Activated CD8-positive, alpha-beta memory T cell treated with anti-CD3 and anti-CD28 coated beads for 48 hours (primary cell): Measurements from ENCODE around the gene CD2AP.
"Not testable (repeated sequence)": the region's sequence is repeated elsewhere in the genome, so short reads cannot be mapped to it uniquely, and the experiment has no call there.

Experiments
- DNase-seq, 3 experiments: peaks; one replicate each; pipeline ENCODE4 v3.0.0-alpha.2; 2020; ENCODE audit warnings: low read depth in 2 of 3, low spot score in 2 of 3

Gene CD2AP

DNA sequence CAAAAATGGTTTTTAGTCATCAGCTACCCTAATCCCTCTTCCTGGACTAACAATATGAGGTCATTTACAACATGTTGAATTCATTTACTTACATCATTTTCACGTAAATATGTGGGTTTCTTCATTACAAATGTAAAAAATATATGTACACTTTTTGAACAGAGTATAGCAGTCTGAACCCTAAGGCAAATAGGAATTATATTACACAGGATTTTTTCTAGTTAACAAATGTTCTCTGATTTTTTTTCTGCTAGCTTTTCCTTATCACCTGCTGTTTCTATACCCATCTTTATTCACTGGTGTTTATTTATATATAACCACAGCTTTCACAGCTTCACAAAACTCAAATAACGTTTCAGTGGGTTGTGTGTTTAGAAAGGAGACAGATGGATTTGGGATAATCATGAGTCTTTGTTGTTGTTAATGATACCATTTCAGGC, 21.0 kb upstream of the CD2AP start:
- DNase-seq: no peak

DNA sequence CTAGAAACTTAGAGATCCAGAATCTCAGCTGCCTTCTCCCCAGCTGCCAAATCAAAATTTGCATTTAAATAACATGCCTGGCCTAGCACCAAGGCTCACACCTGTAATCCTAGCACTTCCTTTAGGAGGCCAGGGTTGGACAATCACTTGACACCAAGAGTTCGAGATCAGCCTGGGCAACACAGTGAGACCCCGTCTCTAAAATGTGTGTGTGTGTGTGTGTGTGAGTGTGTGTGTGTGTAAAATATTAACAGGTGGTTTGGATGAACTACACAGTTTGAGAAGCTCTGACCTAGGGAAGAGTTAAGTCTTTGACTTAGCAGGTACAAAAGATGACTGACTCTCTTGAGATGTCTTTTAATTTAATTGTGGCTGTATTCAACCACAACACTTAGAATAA, 20.2 kb upstream of the CD2AP start:
- DNase-seq: no peak

DNA sequence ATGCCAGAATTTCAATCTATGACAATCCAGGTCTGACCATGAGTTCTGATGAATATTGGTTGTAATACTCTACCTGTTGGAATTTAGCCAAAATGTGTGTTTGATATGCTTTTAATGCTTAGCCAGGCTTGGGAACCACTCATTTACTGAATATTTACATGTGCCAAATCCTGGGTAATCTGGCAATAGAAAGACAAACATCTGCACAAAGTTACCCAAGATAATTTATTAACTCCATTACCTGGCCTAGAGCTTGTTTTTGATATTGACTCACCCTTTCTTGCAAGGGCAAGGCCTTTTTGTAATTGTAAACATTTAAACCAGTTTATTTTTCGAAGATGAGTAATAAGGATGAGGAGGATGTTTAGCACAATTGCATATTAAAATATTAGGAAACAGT, 13.5 kb upstream of the CD2AP start:
- no peak for DNase-seq

DNA sequence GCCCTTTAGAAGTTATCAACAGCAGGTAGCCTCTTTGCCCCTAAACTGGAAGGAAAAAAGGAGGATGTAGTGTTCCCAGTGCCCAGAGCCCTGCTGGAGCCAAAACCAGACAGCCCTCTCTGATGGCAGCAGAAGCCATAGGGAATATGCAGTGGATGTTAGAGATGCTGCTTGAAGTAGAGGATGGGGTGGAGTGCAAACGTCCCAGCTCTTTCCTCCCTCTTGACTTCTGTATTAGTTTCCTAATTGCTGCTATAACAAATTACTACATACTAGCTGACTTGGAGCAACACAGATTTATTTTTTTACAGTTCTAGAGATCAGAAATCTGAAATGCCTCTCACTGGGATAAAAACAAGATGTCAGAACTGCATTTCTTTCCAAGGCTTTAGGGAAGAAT, 12.5 kb upstream of the CD2AP start:
- no peak for DNase-seq

DNA sequence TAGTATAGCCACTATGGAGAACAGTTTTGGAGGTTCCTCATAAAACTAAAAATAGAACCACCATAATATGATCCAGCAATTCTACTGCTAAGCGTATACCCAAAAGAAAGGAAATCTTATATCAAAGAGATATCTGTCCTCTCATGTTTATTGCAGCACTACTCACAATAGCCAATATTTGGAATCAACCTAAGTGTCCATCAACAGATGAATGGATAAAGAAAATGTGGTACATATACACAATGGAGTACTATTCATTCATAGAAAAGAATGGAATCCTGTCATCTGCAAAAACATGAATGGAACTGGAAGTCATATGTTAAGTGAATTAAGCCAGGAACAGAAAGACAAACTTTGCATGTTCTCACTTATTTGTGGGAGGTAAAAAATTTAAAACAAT, 5.7 kb upstream of the CD2AP start:
- DNase-seq: no peak

DNA sequence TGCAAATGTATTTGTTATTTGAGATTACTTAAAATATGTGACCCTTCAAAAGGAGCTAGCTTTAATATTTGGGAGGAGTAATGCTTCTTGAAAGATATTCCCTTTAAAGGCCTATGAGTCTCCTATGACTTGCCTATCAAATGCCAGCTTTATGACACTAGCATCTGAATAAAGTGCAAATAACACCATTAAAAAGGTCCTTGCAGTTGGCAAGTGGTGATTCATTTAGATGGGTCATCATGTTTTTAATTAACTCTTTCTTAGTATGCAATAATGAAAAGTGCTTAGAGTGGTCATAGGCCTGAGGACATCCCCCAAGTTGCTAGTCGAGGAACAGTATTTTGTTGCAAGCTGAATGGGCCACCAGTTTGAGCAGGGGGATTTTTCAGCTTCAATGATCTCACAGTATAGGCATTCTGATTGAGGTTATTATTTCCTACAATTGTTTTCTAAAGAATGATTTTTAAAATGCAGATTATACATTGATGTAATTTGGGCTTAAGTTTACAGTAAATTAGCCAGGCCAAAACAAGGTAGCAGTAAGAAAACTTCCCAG, 3.7 kb upstream of the CD2AP start:
- no peak for DNase-seq

DNA sequence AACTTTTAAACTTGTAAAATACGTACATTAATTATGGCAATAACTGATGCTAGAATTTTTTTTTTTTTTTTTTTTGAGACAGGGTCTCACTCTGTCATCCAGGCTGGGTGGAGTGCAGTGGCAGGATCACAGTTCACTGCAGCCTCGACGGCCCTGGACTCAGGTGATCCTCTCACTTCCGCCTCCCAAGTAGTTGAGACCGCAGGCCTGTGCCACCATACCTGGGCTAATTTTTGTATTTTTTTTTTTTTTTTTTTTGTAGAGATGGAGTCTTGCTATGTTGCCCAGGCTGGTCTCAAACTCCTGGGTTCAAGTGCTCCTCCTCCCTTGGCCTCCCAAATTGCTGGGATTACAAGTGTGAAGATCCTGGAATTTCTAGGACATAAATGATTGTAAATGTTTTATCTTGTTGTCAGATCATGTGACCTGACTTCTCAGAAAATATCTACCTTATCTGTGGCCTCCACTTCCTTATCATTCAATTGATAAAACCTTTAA, 2.2 kb upstream of the CD2AP start:
- no peak for DNase-seq

DNA sequence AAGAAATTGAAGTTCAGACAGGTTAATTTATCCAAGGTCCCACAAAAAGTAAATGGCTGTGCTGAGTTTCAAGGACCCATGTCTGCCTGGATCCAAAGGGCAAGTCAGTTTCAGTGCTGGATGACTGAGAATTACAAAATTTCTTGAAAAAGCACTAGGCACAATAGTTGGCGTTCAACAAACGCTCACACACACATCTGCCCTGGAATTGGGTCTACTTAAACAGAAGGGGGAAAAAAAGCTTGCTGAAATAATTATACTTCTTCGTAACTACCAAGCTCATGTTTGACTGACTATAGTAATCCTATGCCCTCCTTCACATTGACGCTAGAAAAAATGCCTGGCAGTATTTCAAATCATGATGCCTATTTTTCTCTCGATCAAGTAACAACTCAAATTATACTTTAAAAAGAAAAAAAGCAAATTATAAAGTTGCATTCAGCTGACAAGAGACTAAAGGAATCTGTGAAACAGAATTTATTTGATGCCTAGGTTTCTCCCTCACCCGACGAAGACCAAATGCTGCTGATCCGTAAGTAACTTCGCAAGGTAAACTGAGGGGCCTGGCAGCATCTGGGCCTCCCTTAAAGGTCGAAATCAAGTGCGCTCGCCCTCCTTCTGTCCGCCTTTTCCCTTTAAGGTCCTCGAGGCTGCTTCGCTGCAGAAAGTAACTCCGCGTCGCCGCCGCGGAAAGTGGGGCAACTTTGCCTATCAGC, 650 bp upstream of the CD2AP start:
- no peak for DNase-seq

DNA sequence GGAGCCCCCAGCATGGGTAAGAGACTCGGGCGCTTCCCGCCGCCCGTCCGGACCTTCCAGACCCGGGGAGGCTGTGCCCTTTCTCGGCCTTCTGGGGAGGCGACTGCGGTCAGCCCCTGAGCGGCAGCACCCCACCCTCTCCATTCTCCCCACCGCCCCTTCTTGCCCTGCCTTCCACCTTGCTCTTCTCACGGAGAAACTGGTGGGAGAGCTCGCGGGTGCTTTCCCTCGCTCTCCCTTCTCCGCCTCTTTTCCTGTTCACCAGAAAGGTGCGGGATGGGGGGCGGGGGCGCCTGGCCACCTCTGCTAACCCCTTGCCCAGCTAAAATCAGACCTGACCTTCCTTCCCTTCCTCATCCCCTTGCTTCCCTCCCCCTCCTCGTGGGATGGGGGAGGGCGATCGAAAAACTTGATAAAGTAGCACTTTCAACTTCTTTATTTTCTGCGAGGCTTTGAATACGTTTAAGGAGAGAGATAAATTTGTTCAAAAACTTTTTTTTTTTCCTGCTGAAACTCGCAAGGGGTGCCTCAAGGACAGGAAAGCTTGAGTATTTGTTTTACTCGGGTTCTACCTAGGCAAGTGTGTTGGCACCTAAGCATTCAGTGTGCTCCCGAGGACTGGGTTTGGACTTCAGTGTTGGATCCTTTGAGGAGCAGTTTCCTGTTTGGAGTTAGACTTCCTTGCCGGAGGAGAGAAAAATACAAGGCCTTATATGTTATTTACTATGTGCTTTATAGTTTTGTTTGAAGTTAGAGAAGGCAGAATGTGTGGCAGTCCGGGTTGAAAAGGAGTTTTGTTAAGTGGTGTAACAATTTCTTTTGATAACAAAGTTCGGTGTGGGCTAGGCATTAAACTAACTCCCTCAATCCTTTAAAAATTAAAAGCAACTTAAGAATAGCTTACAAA, 897 bp downstream of the CD2AP start:
- peak in 1 of 3 experiments; percentile 25 for DNase-seq

DNA sequence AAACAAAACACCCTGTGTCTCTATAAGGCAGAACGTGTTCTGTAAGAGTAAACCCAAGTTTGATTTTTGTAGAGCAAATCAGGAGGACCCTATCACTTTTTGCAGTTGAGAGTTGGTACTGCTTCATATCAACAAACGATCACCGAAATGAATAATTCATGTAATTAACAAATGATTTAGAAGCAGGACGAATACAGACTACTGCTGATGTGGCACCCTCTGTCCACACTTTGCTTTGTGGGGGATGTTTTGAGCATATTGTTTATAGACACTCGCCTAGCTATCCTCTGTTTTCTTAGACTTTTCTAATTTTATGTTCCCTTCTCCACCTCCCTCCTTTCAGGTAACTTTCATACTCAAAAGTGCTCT, 1.5 kb downstream of the CD2AP start:
- DNase-seq: no peak

DNA sequence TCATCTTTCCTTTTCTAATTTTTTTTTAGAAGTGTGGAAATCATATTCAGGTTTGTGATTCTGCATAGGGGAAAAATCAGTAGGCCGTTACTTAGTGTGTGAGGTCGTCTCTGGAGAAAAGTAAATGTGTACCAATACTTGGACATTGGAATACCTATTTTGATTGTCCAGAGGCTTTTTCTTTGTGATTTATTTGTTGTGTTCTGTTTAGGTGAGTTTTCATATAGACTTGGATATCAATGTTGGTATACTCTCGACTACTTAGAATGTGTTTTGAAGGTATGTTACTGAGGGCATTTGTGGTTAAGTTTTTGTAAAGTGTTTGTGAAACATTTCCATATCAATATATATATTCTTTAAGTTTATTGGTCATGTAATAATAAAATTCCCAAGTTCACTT, 2.3 kb downstream of the CD2AP start:
- no peak for DNase-seq

DNA sequence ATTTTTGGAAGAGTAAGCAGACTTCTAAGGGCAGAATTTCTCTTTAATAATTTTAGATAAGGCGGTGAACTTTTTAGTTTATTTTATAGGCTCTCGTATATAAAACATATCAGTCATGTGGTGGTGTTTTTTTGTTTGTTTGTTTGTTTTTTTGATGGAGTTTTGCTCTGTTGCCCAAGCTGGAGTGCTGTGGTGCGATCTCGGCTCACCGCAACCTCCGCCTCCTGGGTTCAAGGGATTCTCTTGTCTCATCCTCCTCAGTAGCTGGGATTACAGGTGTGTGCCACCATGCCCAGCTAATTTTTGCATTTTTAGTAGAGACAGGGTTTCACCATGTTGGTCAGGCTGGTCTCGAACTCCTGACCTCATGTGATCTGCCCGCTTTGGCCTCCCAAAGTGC, 3.6 kb downstream of the CD2AP start:
- not testable (repeated sequence) for DNase-seq

DNA sequence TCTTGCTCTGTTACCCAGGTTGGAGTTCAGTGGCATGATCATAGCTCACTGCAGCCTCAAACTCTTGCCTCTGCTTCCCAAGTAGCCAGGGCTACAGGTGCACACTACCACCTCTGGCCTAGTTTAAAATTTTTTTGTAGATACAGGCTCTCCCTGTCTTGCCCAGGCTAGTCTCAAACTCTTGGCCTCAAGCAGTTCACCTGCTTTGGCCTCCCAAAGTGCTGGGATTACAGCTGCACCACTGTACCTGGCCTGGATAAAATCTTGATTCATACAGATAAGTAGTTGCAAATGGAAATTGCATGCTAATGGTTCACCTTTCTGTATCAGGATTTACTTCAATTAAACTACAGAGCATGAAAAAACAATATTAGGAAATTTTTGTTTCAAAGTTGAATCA, 4.2 kb downstream of the CD2AP start:
- DNase-seq: no peak

DNA sequence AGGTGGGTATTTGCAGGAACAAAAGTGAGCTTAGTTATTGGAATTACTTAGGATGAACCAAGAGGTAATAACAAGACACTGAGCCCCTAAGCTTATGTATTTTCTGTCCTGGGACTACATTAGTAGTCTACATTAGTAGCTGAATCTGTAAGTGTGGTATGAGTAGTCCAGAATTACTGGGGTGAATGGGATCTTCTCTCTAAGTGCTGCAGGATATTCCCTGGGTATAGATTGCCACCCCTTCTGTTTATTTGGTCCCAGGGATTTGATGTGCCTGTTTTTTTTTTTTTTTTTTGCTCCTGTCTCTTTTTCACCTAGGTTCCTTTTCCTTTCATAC, 5.9 kb downstream of the CD2AP start:
- DNase-seq: no peak

DNA sequence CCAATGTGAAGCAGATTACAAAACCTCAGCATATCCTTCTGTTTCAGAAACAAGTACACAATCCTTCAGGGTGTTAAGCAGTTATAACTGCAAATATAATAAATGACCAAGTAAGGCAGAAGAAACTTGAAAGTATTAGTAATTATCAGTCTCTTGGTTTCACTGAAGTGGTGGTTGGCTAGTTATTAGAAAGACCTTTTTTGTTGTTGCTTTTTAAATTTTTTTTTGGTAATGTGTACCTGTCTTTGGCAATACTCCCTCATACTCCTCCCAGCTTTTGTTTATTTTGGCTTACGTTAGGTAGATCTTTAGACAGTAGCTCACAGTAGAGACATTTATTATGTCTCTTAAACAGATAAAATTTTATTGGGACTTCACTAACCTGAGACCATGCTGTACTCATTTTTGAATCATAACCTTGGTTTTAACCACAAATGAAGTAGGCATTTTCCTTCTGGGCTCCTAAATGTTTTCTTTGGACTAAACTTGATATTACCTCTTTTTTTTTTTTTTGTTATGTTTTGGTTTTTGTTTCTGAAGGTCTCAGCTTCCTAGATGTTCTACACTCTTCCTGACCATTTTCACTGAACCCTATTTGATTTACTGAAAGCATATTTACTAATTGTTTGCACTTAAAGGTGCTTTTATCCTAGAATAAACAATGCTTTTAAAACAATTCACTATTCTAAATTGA, 6.4 kb downstream of the CD2AP start:
- DNase-seq: no peak

DNA sequence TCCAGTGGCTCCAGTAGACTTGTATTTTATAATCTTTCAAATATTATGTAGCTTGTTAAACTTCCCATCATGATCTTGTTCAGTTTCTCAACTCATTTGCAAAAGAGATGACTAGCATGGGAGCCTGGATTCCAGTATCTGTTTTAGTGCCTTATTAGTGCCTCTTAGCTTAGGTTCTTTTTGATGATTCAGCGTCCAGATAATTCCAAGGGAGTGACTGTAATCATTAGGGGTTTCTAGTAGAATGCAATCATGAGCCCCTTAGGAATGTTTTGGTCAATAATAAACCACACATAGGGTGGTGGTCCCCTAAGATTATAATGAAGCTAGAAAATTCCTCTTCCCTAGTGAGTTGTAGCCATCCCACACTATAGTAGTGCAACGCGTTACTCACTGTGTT, 7.0 kb downstream of the CD2AP start:
- no peak for DNase-seq

DNA sequence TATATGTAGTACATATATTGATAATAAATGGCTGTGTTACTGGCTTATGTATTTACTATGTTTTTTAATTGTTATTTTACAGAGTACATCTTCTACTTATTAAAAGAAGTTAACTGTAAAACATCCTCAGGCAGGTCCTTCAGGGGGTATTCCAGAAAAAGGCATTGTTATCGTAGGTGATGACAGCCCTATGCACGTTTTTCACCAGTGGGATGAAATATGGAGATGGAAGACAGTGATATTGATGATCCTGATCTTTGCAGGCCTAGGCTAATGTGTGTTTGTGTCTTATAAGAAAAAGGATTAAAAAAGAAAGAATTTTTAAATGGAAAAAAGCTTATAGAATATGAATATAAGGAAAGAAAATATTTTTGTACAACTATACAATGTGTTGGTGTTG, 7.5 kb downstream of the CD2AP start:
- no peak for DNase-seq

DNA sequence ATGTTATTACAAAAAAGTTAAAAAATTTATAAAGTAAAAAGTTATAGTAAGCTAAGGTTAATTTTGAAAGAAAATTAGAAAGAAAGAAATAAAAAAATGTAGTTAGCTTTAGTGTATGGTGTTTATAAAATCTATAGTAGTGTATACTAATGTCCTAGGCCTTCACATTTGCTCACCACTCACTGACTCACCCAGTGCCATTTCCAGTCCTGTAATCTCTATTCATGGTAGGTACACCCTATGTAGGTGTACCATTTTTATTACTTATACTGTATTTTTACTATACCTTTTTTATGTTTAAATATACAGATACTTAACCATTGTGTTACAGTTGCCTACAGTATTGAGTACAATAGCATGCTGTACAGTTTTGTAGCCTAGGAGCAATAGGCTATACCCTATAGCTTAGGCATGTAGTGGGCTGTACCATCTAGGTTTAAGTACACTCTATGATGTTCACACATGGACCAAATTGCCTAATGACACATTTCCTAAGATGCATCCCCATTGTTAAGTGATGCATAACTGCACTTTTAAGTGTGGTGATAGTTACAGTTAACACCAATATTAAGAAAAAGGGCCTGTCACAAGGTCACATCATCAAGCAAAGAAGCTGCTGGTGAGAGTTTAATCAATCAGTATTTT, 8.0 kb downstream of the CD2AP start:
- DNase-seq: no peak

DNA sequence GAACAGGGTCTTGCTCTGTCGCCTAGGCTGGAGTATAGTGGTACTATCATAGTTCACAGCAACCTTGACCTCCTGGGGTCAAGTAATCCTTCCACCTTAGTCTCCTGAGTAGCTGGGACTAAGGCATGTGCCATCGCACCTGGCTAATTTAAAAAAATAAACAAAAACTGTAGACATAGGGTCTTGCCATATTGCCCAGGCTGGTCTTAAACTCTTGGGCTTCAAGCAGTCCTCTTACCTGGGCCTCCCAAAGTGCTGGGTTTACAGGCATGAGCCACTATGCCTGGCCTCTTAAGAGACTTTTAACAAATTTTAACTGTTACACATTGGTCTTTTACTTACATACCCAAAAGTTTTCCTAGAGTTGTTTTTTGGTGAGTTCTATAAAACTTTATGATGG, 12.4 kb downstream of the CD2AP start:
- no peak for DNase-seq

DNA sequence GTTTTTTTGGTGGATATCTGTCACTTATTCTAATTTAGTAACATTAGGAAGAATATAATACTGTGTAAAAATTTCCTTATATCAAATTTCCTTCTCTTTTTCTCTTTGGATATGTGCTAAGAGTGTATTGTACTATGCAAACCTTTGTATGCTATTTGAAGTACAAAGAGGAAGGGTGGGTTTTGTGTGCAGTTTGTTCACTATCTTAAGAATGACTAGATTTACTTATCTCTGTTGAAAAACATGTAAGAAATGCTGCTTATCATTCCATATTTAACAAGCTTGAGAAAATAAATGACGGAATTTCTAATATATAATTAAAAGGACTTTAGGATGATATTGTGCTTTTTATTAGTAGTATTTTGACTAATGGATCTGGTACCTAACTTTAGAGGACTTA, 13.1 kb downstream of the CD2AP start:
- DNase-seq: no peak

DNA sequence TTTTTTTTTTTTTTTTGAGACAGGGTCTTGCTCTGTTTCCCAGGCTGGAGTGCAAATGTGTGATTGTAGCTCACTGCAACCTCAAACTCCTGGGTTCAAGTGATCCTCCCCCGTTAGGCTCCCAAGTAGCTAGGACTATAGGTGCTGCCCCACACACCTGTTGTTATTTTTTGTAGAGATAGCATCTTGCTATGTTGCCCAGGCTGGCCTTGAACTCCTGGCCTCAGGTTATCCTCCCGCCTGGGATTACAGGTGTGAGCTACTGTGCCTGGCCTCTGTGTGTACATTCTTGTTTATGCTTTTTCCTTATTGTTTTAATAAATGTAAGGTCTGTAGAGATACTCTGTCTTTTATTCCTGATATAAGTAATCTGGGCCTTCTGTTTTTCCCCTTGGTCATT, 14.8 kb downstream of the CD2AP start:
- no peak for DNase-seq
